ENCODE measurements around the gene BANF2.
A peak's percentile ranks its signal among the peaks of the same experiment; 100 is the strongest.

Gene BANF2

GRCh38 chr20:17708675-17709360 is 9.1 kb downstream of the BANF2 start:
- Histone ChIP-seq H3K36me3 (ENCODE audit: control insufficient read depth in 4 of 4, insufficient read depth in 4 of 4, low read length in 3 of 4) (no peaks in the 10 kb centered on the region), H3K4me3 (ENCODE audit: control insufficient read depth in 1 of 7, extremely low read depth in 1 of 7, insufficient read depth in 4 of 7, low read depth in 2 of 7, low read length in 6 of 7) (no peak overlapping the region), H3K9me3 (ENCODE audit: control extremely low read depth in 1 of 5, control insufficient read depth in 4 of 5, insufficient read depth in 2 of 5, low read depth in 1 of 5, low read length in 4 of 5) (no peaks in the 10 kb centered on the region), H3K4me1 (ENCODE audit: control extremely low read depth in 1 of 4, control insufficient read depth in 4 of 4, insufficient read depth in 4 of 4, low read length in 3 of 4) (peaks cover 0 to 4% (median 2%) of the 10 kb centered on the region in 4 experiments), H3K27ac (ENCODE audit: insufficient read depth in 1 of 2, low read depth in 1 of 2, low read length in 2 of 2, poor library complexity in 1 of 2, severe bottlenecking in 2 of 2) (no peak overlapping the region), H3K27me3 (replicated peaks in 2 of 5; ENCODE audit: control insufficient read depth in 4 of 5, insufficient read depth in 5 of 5, low read length in 4 of 5) (no peaks in the 10 kb centered on the region)
- 96% methylated on average over 6 of the region's 7 CpGs for WGBS (ENCODE audit: insufficient coverage)
- no peak for DNase-seq
- CTCF ChIA-PET = interaction anchor here (0.5 to 1.9 kb wide), 3 partner anchors 11 to 38 kb away, joined by 3 to 5 read pairs (median 4); partner anchors contain the start of gene RRBP1
- POLR2A ChIA-PET = no interaction called here

DNA sequence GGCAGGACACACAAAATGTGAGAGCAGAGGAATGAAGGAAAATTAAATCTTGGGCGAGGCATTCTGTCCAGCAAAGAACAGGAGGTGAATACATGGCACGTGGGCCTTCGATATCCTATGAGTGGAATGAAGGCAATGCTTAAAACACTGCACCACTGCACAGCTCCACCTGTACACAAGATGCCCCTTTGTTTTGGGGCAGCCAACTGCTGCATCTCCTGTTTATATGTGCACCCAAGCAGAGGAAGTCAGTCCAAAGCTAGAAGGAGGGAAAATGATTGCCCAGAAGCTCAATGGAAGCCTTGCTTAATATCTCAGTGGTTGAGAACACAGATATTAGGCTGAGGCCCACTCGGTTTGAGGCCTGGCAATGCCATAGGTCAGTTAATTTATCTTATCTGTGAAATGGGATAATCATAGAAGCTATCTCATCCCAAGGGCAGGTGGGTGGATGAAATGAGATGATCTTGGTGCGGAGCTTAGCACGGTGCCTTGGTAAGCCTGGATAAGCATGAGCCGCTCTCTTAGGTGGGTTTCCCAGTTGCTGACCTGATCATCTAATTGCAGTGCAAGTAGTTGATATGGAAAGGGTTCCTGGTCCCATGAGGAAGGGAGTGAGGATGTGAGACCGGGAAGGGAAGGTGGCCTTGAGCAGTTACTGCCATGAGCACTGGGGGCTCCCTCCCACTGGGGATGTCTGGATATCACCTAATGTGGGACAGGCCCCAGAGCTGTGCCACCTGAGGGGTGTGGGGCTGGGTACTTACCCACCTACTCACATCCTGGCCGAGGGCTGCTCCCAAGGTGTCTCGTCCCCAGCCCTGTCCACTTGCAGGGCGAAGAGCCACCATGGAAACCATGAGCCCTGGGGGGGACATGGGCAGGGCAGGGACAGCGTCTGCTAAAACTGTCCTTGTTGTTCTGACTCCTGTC is 9.9 kb downstream of the BANF2 start:
- POLR2A ChIA-PET = no interaction called here

DNA sequence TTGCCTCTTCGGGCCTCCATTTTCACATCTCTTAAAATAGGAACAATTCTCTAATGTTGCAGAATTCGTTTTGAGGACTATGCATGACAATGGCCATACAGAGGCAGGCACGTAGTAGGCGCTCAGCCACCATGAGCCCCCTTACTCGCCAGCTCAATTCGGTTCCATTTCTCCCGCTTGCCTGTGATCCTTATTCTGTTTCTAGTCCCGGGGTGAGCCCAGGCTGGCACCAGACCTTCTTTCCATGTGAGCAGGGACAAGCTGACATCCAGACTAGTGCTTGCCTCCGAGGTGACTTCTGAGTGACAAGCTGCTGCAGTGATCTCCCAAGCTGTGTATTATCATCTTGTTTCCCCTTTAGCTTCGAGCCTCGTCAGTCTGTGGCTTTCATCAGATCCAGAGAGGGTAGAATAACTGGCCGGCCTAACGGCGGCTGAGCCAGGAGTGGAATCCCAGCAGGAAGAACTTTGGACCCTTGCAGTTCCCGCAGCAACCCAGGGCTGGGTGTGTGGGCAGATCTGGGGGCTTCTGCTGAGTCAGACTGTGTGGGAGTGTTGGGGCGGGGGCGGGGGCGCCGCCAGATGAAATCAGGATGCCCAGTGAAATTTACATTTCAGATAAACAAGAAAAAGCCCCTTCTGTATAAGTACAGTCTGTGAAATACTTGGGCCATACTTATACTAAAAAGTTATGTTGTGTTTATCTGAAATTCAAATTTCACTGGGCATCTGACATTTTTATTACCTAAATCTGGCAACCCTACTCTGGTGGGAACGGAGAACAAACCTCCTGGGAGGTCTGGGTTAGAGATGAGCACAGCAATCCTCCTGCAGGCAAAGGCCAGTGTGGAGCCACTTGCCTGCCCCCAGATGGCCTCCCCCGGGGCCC is 10.9 kb downstream of the BANF2 start:
- ChIA-PET POLR2A (no interaction called here), CTCF (interaction anchor here (1.6 kb wide), 1 partner anchor 10 kb away, joined by 3 read pairs; the partner anchor contains the start of gene BANF2)
- DNase-seq = peak in 2 of 3 donors; percentile 24 to 46
- H3K27ac ChIP-seq (ENCODE audit: insufficient read depth in 1 of 2, low read depth in 1 of 2, low read length in 2 of 2, poor library complexity in 1 of 2, severe bottlenecking in 2 of 2) = no peak overlapping the region
- 76% methylated on average over 14 of the region's 21 CpGs for WGBS (ENCODE audit: insufficient coverage)
- H3K36me3 ChIP-seq (ENCODE audit: control insufficient read depth in 4 of 4, insufficient read depth in 4 of 4, low read length in 3 of 4) = no peaks in the 10 kb centered on the region
- no peaks in the 10 kb centered on the region for H3K27me3 ChIP-seq (replicated peaks in 2 of 5; ENCODE audit: control insufficient read depth in 4 of 5, insufficient read depth in 5 of 5, low read length in 4 of 5)
- H3K4me1 ChIP-seq (ENCODE audit: control extremely low read depth in 1 of 4, control insufficient read depth in 4 of 4, insufficient read depth in 4 of 4, low read length in 3 of 4) = peaks cover 0 to 4% (median 2%) of the 10 kb centered on the region in 4 experiments
- no peaks in the 10 kb centered on the region for H3K9me3 ChIP-seq (ENCODE audit: control extremely low read depth in 1 of 5, control insufficient read depth in 4 of 5, insufficient read depth in 2 of 5, low read depth in 1 of 5, low read length in 4 of 5)
- no peak overlapping the region for H3K4me3 ChIP-seq (ENCODE audit: control insufficient read depth in 1 of 7, extremely low read depth in 1 of 7, insufficient read depth in 4 of 7, low read depth in 2 of 7, low read length in 6 of 7)

More for the DNA sequence above, 9.9 kb downstream of the BANF2 start:
- no peak overlapping the region for H3K4me3 ChIP-seq (ENCODE audit: control insufficient read depth in 1 of 7, extremely low read depth in 1 of 7, insufficient read depth in 4 of 7, low read depth in 2 of 7, low read length in 6 of 7)
- CTCF ChIA-PET = interaction anchor here (0.5 to 1.9 kb wide), 5 partner anchors 9 to 166 kb away, joined by 3 to 5 read pairs (median 3); partner anchors contain the start of genes BANF2 and RRBP1
- peaks cover 0 to 4% (median 2%) of the 10 kb centered on the region in 4 experiments for H3K4me1 ChIP-seq (ENCODE audit: control extremely low read depth in 1 of 4, control insufficient read depth in 4 of 4, insufficient read depth in 4 of 4, low read length in 3 of 4)
- H3K27me3 ChIP-seq (replicated peaks in 2 of 5; ENCODE audit: control insufficient read depth in 4 of 5, insufficient read depth in 5 of 5, low read length in 4 of 5) = no peaks in the 10 kb centered on the region
- H3K9me3 ChIP-seq (ENCODE audit: control extremely low read depth in 1 of 5, control insufficient read depth in 4 of 5, insufficient read depth in 2 of 5, low read depth in 1 of 5, low read length in 4 of 5) = no peaks in the 10 kb centered on the region
- DNase-seq = no peak
- WGBS (ENCODE audit: insufficient coverage) = 96% methylated on average over 7 of the region's 12 CpGs
- H3K27ac ChIP-seq (ENCODE audit: insufficient read depth in 1 of 2, low read depth in 1 of 2, low read length in 2 of 2, poor library complexity in 1 of 2, severe bottlenecking in 2 of 2) = no peak overlapping the region
- no peaks in the 10 kb centered on the region for H3K36me3 ChIP-seq (ENCODE audit: control insufficient read depth in 4 of 4, insufficient read depth in 4 of 4, low read length in 3 of 4)

- Histone ChIP-seq H3K27me3 (replicated peaks in 2 of 5; ENCODE audit: control insufficient read depth in 4 of 5, insufficient read depth in 5 of 5, low read length in 4 of 5) (no peaks in the 10 kb centered on the region), H3K36me3 (ENCODE audit: control insufficient read depth in 4 of 4, insufficient read depth in 4 of 4, low read length in 3 of 4) (no peaks in the 10 kb centered on the region), H3K4me1 (ENCODE audit: control extremely low read depth in 1 of 4, control insufficient read depth in 4 of 4, insufficient read depth in 4 of 4, low read length in 3 of 4) (peaks cover 0 to 4% (median 2%) of the 10 kb centered on the region in 4 experiments), H3K9me3 (ENCODE audit: control extremely low read depth in 1 of 5, control insufficient read depth in 4 of 5, insufficient read depth in 2 of 5, low read depth in 1 of 5, low read length in 4 of 5) (no peaks in the 10 kb centered on the region), H3K27ac (ENCODE audit: insufficient read depth in 1 of 2, low read depth in 1 of 2, low read length in 2 of 2, poor library complexity in 1 of 2, severe bottlenecking in 2 of 2) (no peak overlapping the region), H3K4me3 (ENCODE audit: control insufficient read depth in 1 of 7, extremely low read depth in 1 of 7, insufficient read depth in 4 of 7, low read depth in 2 of 7, low read length in 6 of 7) (no peak overlapping the region)
- 100% methylated on average over 1 of the region's 5 CpGs for WGBS (ENCODE audit: insufficient coverage)
- ChIA-PET POLR2A (no interaction called here), CTCF (no interaction called here)
- DNase-seq = no peak
Measured at GRCh38 chr20:17711267-17711627, 11.5 kb downstream of the BANF2 start.

DNA sequence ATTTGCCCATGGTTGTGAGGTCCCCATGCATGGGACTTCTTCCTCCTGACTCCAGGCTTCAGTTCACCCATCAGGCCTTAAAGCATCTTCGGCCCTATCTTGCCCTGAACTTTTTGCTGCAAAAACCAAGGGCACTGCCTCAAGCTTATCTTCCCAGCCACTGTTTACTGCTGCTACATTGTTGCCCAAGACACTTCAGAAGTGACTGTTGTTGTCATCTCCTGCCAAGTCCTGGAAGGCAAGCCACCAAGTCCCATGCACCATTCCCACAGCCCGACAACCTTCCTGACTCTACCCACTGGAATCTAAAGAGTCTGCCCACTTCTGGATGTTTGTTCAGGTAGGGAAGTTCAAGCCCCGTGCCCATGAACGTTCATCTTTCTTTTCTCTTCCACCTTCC is 12.4 kb downstream of the BANF2 start:
- 90% methylated on average over 2 of the region's 4 CpGs for WGBS (ENCODE audit: insufficient coverage)
- ChIA-PET CTCF (no interaction called here), POLR2A (no interaction called here)
- Histone ChIP-seq H3K27ac (ENCODE audit: insufficient read depth in 1 of 2, low read depth in 1 of 2, low read length in 2 of 2, poor library complexity in 1 of 2, severe bottlenecking in 2 of 2) (no peak overlapping the region), H3K36me3 (ENCODE audit: control insufficient read depth in 4 of 4, insufficient read depth in 4 of 4, low read length in 3 of 4) (no peaks in the 10 kb centered on the region), H3K27me3 (replicated peaks in 2 of 5; ENCODE audit: control insufficient read depth in 4 of 5, insufficient read depth in 5 of 5, low read length in 4 of 5) (no peaks in the 10 kb centered on the region), H3K4me1 (ENCODE audit: control extremely low read depth in 1 of 4, control insufficient read depth in 4 of 4, insufficient read depth in 4 of 4, low read length in 3 of 4) (peaks cover 0 to 4% (median 2%) of the 10 kb centered on the region in 4 experiments), H3K4me3 (ENCODE audit: control insufficient read depth in 1 of 7, extremely low read depth in 1 of 7, insufficient read depth in 4 of 7, low read depth in 2 of 7, low read length in 6 of 7) (no peak overlapping the region), H3K9me3 (ENCODE audit: control extremely low read depth in 1 of 5, control insufficient read depth in 4 of 5, insufficient read depth in 2 of 5, low read depth in 1 of 5, low read length in 4 of 5) (no peaks in the 10 kb centered on the region)
- no peak for DNase-seq

GRCh38 chr20:17712708-17713107 is 12.9 kb downstream of the BANF2 start:
- Histone ChIP-seq H3K4me3 (ENCODE audit: control insufficient read depth in 1 of 7, extremely low read depth in 1 of 7, insufficient read depth in 4 of 7, low read depth in 2 of 7, low read length in 6 of 7) (no peak overlapping the region), H3K27me3 (replicated peaks in 2 of 5; ENCODE audit: control insufficient read depth in 4 of 5, insufficient read depth in 5 of 5, low read length in 4 of 5) (no peaks in the 10 kb centered on the region), H3K36me3 (ENCODE audit: control insufficient read depth in 4 of 4, insufficient read depth in 4 of 4, low read length in 3 of 4) (no peaks in the 10 kb centered on the region), H3K9me3 (ENCODE audit: control extremely low read depth in 1 of 5, control insufficient read depth in 4 of 5, insufficient read depth in 2 of 5, low read depth in 1 of 5, low read length in 4 of 5) (no peaks in the 10 kb centered on the region), H3K27ac (ENCODE audit: insufficient read depth in 1 of 2, low read depth in 1 of 2, low read length in 2 of 2, poor library complexity in 1 of 2, severe bottlenecking in 2 of 2) (no peak overlapping the region), H3K4me1 (ENCODE audit: control extremely low read depth in 1 of 4, control insufficient read depth in 4 of 4, insufficient read depth in 4 of 4, low read length in 3 of 4) (peaks cover 0 to 4% (median 2%) of the 10 kb centered on the region in 4 experiments)
- POLR2A ChIA-PET = no interaction called here
- WGBS (ENCODE audit: insufficient coverage) = 100% methylated on average over 1 of the region's 6 CpGs
- DNase-seq = no peak
- CTCF ChIA-PET = interaction anchor here (0.9 to 1.1 kb wide), 2 partner anchors 27 to 183 kb away, joined by 3 read pairs; no protein-coding TSS in a partner anchor

All from common myeloid progenitor, CD34-positive (primary cell).